Measurements from ENCODE around the gene DNAJC4.

DNA sequence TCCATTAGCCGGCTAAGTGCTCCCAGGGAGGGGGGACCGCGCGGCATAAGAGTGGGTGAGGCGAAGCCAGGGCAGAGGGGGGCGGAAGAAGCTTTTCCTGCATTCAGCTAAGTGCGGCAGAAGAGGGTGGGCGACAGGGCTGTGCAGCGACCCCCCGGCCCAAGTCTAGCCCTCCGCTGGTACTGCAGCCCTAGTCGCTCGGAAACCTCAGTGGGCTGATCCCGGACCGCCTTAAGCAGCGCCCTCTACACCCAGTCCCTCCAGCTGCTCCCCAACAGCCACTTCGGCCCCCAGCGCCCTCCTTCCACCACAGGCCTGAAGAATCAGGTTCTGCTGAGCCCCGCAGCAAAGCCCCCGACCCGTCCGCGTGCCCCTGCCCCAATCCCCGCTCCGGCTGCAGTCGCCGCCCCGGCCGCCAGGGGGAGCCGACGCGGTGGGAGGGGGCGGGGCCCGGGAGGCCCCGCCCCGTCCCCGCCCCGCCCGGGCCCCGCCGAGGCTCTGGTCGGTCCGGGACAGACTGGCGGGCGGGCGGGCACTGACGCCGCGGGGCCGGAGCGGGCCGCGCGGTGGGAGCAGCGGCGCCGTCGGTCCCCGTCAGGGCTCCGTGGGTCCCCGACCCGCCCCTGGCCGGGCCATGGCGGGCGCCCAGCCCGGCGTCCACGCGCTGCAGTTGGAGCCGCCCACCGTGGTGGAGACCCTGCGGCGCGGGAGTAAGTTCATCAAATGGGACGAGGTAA lies 20.8 kb downstream of the DNAJC4 start, which contains the start of gene PLCB3:
- TF ChIP-seq EZH2 (IDR thresholded peaks at IDR 0.05) (no peak), POLR2AphosphoS5 (IDR thresholded peaks at IDR 0.05; ENCODE audit: borderline replicate concordance, low read depth, low read length) (peak; percentile 64; the same call in 1 of the 2 replicates), FOXP2 (optimal IDR thresholded peaks at IDR 0.05; ENCODE audit: control extremely low read depth, extremely low read length, insufficient read depth) (no peak)
